ENCODE measurements around the gene PSMB3.

DNA sequence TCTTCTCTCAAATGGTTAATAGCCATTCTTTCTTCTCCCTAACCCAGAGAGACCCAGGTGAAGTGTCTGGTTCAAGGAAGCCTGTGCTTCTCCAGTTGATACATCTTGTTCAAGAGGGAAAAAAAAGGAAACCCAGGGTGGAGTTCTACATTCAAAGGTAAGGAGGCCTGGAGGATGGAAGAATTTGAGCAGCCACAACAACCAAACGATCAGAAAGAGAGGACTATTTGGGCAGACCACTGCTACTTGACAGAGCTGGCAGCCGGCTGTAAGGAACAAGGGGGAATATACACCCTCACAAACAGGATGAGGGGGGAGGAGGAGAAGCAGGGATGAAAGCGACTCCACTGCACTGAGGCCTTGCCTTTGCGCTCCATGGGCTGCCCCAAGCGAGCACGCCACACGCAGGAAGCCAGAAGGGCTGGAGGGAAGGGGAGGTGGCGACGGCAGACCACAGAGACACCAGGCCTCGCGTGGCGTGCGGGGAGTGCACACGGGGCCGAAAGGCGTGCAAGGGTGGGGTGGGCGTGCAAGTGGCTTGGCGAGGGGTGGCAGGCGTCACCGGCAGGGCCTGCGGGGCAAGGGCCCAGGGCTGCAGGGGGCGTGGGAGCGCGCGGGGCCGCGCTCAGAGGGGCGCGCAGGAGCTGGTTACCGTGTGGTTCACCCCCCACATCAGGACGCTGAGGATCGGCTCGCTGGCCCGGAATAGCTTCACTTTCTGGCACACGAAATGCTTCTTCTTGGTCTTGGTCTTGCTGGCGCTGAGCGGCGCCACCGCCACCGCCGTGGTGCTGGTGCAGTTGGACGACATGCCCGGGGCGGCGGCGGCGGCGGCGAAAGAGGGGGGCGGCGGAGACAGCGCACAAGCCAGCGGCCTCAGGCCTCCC is 46.3 kb downstream of the PSMB3 start:
- TF ChIP-seq, protein P1, sequence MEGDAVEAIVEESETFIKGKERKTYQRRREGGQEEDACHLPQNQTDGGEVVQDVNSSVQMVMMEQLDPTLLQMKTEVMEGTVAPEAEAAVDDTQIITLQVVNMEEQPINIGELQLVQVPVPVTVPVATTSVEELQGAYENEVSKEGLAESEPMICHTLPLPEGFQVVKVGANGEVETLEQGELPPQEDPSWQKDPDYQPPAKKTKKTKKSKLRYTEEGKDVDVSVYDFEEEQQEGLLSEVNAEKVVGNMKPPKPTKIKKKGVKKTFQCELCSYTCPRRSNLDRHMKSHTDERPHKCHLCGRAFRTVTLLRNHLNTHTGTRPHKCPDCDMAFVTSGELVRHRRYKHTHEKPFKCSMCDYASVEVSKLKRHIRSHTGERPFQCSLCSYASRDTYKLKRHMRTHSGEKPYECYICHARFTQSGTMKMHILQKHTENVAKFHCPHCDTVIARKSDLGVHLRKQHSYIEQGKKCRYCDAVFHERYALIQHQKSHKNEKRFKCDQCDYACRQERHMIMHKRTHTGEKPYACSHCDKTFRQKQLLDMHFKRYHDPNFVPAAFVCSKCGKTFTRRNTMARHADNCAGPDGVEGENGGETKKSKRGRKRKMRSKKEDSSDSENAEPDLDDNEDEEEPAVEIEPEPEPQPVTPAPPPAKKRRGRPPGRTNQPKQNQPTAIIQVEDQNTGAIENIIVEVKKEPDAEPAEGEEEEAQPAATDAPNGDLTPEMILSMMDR (IDR thresholded peaks at IDR 0.05): no peak
- no peak for TF ChIP-seq POLR2A (IDR thresholded peaks at IDR 0.05)
- TF ChIP-seq POLR2AphosphoS5 (IDR thresholded peaks at IDR 0.05): peak in 2 of 4 donors; percentile 13 to 26
